HEK293 (cell line): ENCODE measurements around the gene PLEKHG4B.

ENCODE experiments used
- CTCF ChIA-PET: fragments of 350-600 bp; formaldehyde crosslinking; extraction: SDS; loops from one replicate; lab custom pipeline; 2021; ENCODE audit warnings: antibody characterized with exemption; lab: Yijun Ruan, JAX
- POLR2A ChIA-PET: fragments of 300-600 bp; formaldehyde crosslinking; extraction: SDS; loops from one replicate; lab custom pipeline; 2020; ENCODE audit warnings: antibody characterized with exemption, inconsistent platforms; lab: Yijun Ruan, JAX
- H3K27ac ChIP-seq: fragments of 200-500 bp; sonication (Bioruptor generic); 2 replicates; pipeline ENCODE4 v1.5.1; 2014; ENCODE audit warnings: low read depth, low read length, control low read depth, inconsistent platforms; ENCODE audit errors: extremely low read depth
- H3K36me3 ChIP-seq, 2 experiments: fragments of 200-500 bp in 1 of 2; sonication (Bioruptor generic) in 1 of 2; 1 replicate in 1 of 2; 2 replicates in 1 of 2; pipeline ENCODE4 v1.5.1; 2014 to 2017; ENCODE audit warnings: inconsistent platforms in 2 of 2, low read length in 2 of 2; ENCODE audit not compliant: control insufficient read depth in 2 of 2, insufficient read depth in 1 of 2
- H3K4me1 ChIP-seq: fragments of 200-500 bp; sonication (Bioruptor generic); 2 replicates; pipeline ENCODE4 v1.5.1; 2014; ENCODE audit warnings: mild to moderate bottlenecking, low read length, inconsistent platforms; ENCODE audit not compliant: control insufficient read depth, insufficient read depth
- H3K4me3 ChIP-seq: 2 replicates; pipeline ENCODE4 v1.5.1; 2011; ENCODE audit warnings: low read depth, mild to moderate bottlenecking, control low read depth, low read length, moderate library complexity
- H3K9me3 ChIP-seq: fragments of 200-500 bp; sonication (Bioruptor generic); 2 replicates; pipeline ENCODE4 v1.5.1; 2014; ENCODE audit warnings: low read depth, low read length, inconsistent platforms; ENCODE audit not compliant: control insufficient read depth, insufficient read depth
- GLI4 ChIP-seq: fragments of 450-650 bp; formaldehyde crosslinking; IDR thresholded peaks from 2 replicates; pipeline ENCODE4 v1.5.1; 2016; ENCODE audit warnings: missing biosample characterization, missing genetic modification characterization
- GLIS2 ChIP-seq: fragments of 450-650 bp; formaldehyde crosslinking; IDR thresholded peaks from 2 replicates; pipeline ENCODE4 v1.5.1; 2016; ENCODE audit warnings: missing biosample characterization, missing genetic modification characterization
- SALL2 ChIP-seq: fragments of 450-650 bp; formaldehyde crosslinking; IDR thresholded peaks from 2 replicates; pipeline ENCODE4 v1.5.0; 2017; ENCODE audit warnings: missing biosample characterization, mild to moderate bottlenecking, missing genetic modification characterization, borderline replicate concordance
- SP7 ChIP-seq: fragments of 450-650 bp; formaldehyde crosslinking; IDR thresholded peaks from 2 replicates; pipeline ENCODE4 v1.5.1; 2016; ENCODE audit warnings: missing biosample characterization, missing genetic modification characterization
- ZNF112 ChIP-seq: fragments of 450-650 bp; formaldehyde crosslinking; IDR thresholded peaks from 2 replicates; pipeline ENCODE4 v1.5.0; 2017; ENCODE audit warnings: missing biosample characterization, missing genetic modification characterization
- ZNF138 ChIP-seq: fragments of 450-650 bp; formaldehyde crosslinking; IDR thresholded peaks from 2 replicates; pipeline ENCODE4 v1.5.1; 2016; ENCODE audit warnings: missing biosample characterization, missing genetic modification characterization, borderline replicate concordance
- ZNF16 ChIP-seq: fragments of 450-650 bp; formaldehyde crosslinking; IDR thresholded peaks from 2 replicates; pipeline ENCODE4 v1.5.1; 2016; ENCODE audit warnings: low read depth, missing biosample characterization, missing genetic modification characterization
- ZNF19 ChIP-seq: fragments of 450-650 bp; formaldehyde crosslinking; IDR thresholded peaks from 2 replicates; pipeline ENCODE4; 2016; ENCODE audit warnings: missing biosample characterization, missing genetic modification characterization, low read depth
- ZNF529 ChIP-seq: fragments of 450-650 bp; formaldehyde crosslinking; IDR thresholded peaks from 2 replicates; pipeline ENCODE4 v1.5.1; 2017; ENCODE audit warnings: missing genetic modification characterization, missing biosample characterization; ENCODE audit not compliant: insufficient replicate concordance
- ZNF623 ChIP-seq: fragments of 450-650 bp; formaldehyde crosslinking; IDR thresholded peaks from 2 replicates; pipeline ENCODE4 v1.5.1; 2016; ENCODE audit warnings: missing biosample characterization, missing genetic modification characterization
- ZNF792 ChIP-seq: fragments of 450-650 bp; formaldehyde crosslinking; IDR thresholded peaks from 2 replicates; pipeline ENCODE4 v1.5.1; 2016; ENCODE audit warnings: missing biosample characterization, missing genetic modification characterization
- TF ChIP-seq, protein P1 (sequence below): fragments of 450-650 bp; formaldehyde crosslinking; IDR thresholded peaks from 2 replicates; pipeline ENCODE4 v1.5.1; 2016; ENCODE audit warnings: missing biosample characterization, missing genetic modification characterization
- TF ChIP-seq, protein P2 (sequence below): fragments of 450-650 bp; formaldehyde crosslinking; IDR thresholded peaks from 2 replicates; pipeline ENCODE4 v1.5.1; 2016; ENCODE audit warnings: missing biosample characterization, missing genetic modification characterization
- TF ChIP-seq, protein P3 (sequence below): fragments of 450-650 bp; formaldehyde crosslinking; IDR thresholded peaks from 2 replicates; pipeline ENCODE4 v1.5.1; 2016; ENCODE audit warnings: missing biosample characterization, missing genetic modification characterization
- TF ChIP-seq, protein P4 (sequence below): fragments of 450-650 bp; formaldehyde crosslinking; IDR thresholded peaks from 2 replicates; pipeline ENCODE4 v1.5.1; 2016; ENCODE audit warnings: missing biosample characterization, missing genetic modification characterization, borderline replicate concordance
- TF ChIP-seq, protein P5 (sequence below): fragments of 450-650 bp; formaldehyde crosslinking; IDR thresholded peaks from 2 replicates; pipeline ENCODE4 v1.5.1; 2016; ENCODE audit warnings: missing biosample characterization, missing genetic modification characterization

Gene PLEKHG4B

DNA sequence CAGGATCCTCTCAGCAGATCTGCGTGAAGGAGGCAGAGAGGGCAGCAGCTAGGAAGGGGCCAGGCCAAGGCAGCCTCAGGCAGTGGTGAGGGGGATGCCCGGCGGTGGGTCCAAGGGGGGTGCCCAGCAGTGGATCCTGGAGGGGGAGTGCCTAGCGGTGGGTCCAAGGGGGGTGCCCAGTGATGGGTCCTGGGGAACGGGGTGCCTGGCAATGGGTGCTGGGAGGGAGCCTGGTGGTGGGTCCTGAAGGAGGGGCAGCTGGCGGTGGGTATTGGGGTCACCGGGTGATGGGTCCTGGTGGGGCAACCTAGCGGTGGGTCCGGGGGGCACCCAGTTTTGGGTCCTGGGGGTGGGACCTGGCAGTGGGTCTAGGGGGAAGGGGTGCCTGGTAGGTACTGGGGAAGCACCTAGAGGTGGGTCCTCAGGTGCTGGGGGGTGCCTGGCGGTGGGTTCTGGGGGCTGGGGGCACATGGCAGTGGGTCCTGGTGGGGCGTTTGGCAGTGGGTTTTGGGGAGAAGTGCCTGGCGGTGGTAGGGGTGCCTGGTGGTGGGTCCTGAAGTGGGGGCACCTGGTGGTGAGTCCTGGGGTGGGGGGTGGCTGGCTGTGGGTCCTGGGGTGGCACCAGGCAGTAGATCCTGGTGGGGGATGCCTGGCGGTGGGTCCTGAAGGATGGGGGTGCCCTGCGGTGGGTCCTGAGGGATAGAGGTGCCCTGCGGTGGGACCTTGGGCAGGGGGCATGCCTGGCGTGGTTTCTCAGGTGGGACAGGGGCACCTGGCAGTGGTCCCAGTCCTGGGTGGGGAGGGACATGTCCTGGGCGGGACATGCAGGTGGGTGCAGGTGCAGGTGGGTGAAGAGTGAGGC lies 101.2 kb downstream of the PLEKHG4B start:
- Histone ChIP-seq H3K36me3 (no peaks in the 10 kb centered on the region), H3K27ac (no peak overlapping the region), H3K4me3 (no peak overlapping the region), H3K4me1 (peaks cover 3% of the 10 kb centered on the region), H3K9me3 (no peaks in the 10 kb centered on the region)
- no peak for TF ChIP-seq ZNF112 (tag by site-specific recombination)
- peak; percentile 42; the same call in 1 of the 2 replicates for TF ChIP-seq GLIS2 (tag by site-specific recombination)
- TF ChIP-seq, protein P1, sequence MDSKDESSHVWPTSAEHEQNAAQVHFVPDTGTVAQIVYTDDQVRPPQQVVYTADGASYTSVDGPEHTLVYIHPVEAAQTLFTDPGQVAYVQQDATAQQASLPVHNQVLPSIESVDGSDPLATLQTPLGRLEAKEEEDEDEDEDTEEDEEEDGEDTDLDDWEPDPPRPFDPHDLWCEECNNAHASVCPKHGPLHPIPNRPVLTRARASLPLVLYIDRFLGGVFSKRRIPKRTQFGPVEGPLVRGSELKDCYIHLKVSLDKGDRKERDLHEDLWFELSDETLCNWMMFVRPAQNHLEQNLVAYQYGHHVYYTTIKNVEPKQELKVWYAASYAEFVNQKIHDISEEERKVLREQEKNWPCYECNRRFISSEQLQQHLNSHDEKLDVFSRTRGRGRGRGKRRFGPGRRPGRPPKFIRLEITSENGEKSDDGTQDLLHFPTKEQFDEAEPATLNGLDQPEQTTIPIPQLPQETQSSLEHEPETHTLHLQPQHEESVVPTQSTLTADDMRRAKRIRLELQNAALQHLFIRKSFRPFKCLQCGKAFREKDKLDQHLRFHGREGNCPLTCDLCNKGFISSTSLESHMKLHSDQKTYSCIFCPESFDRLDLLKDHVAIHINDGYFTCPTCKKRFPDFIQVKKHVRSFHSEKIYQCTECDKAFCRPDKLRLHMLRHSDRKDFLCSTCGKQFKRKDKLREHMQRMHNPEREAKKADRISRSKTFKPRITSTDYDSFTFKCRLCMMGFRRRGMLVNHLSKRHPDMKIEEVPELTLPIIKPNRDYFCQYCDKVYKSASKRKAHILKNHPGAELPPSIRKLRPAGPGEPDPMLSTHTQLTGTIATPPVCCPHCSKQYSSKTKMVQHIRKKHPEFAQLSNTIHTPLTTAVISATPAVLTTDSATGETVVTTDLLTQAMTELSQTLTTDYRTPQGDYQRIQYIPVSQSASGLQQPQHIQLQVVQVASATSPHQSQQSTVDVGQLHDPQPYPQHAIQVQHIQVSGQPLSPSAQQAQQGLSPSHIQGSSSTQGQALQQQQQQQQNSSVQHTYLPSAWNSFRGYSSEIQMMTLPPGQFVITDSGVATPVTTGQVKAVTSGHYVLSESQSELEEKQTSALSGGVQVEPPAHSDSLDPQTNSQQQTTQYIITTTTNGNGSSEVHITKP (tag by site-specific recombination): no peak
- TF ChIP-seq, protein P2, sequence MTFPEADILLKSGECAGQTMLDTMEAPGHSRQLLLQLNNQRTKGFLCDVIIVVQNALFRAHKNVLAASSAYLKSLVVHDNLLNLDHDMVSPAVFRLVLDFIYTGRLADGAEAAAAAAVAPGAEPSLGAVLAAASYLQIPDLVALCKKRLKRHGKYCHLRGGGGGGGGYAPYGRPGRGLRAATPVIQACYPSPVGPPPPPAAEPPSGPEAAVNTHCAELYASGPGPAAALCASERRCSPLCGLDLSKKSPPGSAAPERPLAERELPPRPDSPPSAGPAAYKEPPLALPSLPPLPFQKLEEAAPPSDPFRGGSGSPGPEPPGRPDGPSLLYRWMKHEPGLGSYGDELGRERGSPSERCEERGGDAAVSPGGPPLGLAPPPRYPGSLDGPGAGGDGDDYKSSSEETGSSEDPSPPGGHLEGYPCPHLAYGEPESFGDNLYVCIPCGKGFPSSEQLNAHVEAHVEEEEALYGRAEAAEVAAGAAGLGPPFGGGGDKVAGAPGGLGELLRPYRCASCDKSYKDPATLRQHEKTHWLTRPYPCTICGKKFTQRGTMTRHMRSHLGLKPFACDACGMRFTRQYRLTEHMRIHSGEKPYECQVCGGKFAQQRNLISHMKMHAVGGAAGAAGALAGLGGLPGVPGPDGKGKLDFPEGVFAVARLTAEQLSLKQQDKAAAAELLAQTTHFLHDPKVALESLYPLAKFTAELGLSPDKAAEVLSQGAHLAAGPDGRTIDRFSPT (tag by site-specific recombination): 0 out of 2 replicates have a peak, but pooled peaks have one; percentile 34
- TF ChIP-seq, protein P3, sequence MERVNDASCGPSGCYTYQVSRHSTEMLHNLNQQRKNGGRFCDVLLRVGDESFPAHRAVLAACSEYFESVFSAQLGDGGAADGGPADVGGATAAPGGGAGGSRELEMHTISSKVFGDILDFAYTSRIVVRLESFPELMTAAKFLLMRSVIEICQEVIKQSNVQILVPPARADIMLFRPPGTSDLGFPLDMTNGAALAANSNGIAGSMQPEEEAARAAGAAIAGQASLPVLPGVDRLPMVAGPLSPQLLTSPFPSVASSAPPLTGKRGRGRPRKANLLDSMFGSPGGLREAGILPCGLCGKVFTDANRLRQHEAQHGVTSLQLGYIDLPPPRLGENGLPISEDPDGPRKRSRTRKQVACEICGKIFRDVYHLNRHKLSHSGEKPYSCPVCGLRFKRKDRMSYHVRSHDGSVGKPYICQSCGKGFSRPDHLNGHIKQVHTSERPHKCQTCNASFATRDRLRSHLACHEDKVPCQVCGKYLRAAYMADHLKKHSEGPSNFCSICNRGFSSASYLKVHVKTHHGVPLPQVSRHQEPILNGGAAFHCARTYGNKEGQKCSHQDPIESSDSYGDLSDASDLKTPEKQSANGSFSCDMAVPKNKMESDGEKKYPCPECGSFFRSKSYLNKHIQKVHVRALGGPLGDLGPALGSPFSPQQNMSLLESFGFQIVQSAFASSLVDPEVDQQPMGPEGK (tag by site-specific recombination): 0 out of 2 replicates have a peak, but pooled peaks have one; percentile 22
- ChIA-PET POLR2A (no interaction called here), CTCF (interaction anchor here (0.6 kb wide), 1 partner anchor 233 kb away, joined by 3 read pairs; no protein-coding TSS in a partner anchor)

DNA sequence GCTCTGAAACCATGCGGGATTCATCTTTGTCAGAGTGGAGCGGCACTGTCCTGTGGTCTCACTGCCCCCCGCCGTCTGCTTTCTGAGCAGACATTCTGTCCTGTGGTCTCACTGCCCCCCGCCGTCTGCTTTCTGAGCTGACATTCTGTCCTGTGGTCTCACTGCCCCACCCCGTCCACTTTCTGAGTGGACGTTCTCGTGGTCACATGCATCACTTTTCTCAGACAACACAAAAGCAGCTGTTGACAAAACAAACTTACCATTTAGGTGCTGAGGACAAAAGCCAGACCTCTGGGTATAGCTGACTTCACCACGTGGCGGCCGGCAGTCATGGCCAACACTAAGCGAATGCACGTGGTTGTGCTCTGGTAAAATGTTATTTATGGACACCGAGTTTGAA lies 102.1 kb downstream of the PLEKHG4B start:
- Histone ChIP-seq H3K36me3 (no peaks in the 10 kb centered on the region), H3K9me3 (no peaks in the 10 kb centered on the region), H3K27ac (no peak overlapping the region), H3K4me1 (no peaks in the 10 kb centered on the region), H3K4me3 (no peak overlapping the region)
- ChIA-PET CTCF (interaction anchor here (0.5 to 0.7 kb wide), 2 partner anchors 53 to 146 kb away, joined by 3 read pairs; no protein-coding TSS in a partner anchor), POLR2A (interaction anchor here (1.4 kb wide), 1 partner anchor 24 kb away, joined by 4 read pairs; the partner anchor contains the start of genes CCDC127 and SDHA)
- no peak for TF ChIP-seq GLI4 (tag by site-specific recombination)
- TF ChIP-seq ZNF529 (tag by site-specific recombination): no peak
- TF ChIP-seq ZNF19: no peak
- no peak for TF ChIP-seq SP7
- TF ChIP-seq ZNF138: no peak
- TF ChIP-seq, protein P4, sequence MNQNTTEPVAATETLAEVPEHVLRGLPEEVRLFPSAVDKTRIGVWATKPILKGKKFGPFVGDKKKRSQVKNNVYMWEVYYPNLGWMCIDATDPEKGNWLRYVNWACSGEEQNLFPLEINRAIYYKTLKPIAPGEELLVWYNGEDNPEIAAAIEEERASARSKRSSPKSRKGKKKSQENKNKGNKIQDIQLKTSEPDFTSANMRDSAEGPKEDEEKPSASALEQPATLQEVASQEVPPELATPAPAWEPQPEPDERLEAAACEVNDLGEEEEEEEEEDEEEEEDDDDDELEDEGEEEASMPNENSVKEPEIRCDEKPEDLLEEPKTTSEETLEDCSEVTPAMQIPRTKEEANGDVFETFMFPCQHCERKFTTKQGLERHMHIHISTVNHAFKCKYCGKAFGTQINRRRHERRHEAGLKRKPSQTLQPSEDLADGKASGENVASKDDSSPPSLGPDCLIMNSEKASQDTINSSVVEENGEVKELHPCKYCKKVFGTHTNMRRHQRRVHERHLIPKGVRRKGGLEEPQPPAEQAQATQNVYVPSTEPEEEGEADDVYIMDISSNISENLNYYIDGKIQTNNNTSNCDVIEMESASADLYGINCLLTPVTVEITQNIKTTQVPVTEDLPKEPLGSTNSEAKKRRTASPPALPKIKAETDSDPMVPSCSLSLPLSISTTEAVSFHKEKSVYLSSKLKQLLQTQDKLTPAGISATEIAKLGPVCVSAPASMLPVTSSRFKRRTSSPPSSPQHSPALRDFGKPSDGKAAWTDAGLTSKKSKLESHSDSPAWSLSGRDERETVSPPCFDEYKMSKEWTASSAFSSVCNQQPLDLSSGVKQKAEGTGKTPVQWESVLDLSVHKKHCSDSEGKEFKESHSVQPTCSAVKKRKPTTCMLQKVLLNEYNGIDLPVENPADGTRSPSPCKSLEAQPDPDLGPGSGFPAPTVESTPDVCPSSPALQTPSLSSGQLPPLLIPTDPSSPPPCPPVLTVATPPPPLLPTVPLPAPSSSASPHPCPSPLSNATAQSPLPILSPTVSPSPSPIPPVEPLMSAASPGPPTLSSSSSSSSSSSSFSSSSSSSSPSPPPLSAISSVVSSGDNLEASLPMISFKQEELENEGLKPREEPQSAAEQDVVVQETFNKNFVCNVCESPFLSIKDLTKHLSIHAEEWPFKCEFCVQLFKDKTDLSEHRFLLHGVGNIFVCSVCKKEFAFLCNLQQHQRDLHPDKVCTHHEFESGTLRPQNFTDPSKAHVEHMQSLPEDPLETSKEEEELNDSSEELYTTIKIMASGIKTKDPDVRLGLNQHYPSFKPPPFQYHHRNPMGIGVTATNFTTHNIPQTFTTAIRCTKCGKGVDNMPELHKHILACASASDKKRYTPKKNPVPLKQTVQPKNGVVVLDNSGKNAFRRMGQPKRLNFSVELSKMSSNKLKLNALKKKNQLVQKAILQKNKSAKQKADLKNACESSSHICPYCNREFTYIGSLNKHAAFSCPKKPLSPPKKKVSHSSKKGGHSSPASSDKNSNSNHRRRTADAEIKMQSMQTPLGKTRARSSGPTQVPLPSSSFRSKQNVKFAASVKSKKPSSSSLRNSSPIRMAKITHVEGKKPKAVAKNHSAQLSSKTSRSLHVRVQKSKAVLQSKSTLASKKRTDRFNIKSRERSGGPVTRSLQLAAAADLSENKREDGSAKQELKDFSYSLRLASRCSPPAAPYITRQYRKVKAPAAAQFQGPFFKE (tag by site-specific recombination): no peak
- no peak for TF ChIP-seq ZNF623
- TF ChIP-seq, protein P5, sequence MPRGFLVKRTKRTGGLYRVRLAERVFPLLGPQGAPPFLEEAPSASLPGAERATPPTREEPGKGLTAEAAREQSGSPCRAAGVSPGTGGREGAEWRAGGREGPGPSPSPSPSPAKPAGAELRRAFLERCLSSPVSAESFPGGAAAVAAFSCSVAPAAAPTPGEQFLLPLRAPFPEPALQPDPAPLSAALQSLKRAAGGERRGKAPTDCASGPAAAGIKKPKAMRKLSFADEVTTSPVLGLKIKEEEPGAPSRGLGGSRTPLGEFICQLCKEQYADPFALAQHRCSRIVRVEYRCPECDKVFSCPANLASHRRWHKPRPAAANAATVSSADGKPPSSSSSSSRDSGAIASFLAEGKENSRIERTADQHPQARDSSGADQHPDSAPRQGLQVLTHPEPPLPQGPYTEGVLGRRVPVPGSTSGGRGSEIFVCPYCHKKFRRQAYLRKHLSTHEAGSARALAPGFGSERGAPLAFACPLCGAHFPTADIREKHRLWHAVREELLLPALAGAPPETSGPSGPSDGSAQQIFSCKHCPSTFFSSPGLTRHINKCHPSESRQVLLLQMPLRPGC: no peak
- TF ChIP-seq ZNF16 (tag by site-specific recombination): no peak
- TF ChIP-seq SALL2 (tag by site-specific recombination): no peak
- no peak for TF ChIP-seq ZNF792
